ENCODE results near the gene RPS2. TPM values are rescaled to one million over a fixed set of nuclear protein-coding genes. Genes with fewer than 3 reads are reported as not detected.

Gene RPS2
- polyA plus RNA-seq, 1 experiment, result 4,041 TPM

GRCh38 chr16:1929578-1930337, 34.9 kb downstream of the RPS2 start:
- Histone ChIP-seq H3K4me3 (ENCODE audit: low read depth, low read length) (peak overlapping the region; percentile 54), H3K36me3 (ENCODE audit: control insufficient read depth, insufficient read depth, low read length) (no peaks in the 10 kb centered on the region), H3K27me3 (ENCODE audit: control insufficient read depth, insufficient read depth, low read length) (no peaks in the 10 kb centered on the region)
- DNase-seq (ENCODE audit: low read depth), result no peak
- ChIA-PET CTCF (interaction anchor here (0.6 to 4.5 kb wide), 25 partner anchors 10 to 311 kb away, joined by 3 to 48 read pairs (median 5); partner anchors contain the start of genes MEIOB, MSRB1 and RPS2), POLR2A (interaction anchor here (0.6 kb wide), 1 partner anchor 211 kb away, joined by 3 read pairs; no protein-coding TSS in a partner anchor)
- TF ChIP-seq CTCF (IDR thresholded peaks at IDR 0.05; ENCODE audit: insufficient read depth, low read depth, low read length), result peak; percentile 34

GRCh38 chr16:1929105-1929504, 35.5 kb downstream of the RPS2 start:
- H3K4me3 ChIP-seq (ENCODE audit: low read depth, low read length), result peak overlapping the region; percentile 54
- POLR2A ChIA-PET, result interaction anchor here (0.6 kb wide), 1 partner anchor 211 kb away, joined by 3 read pairs; no protein-coding TSS in a partner anchor
- CTCF ChIA-PET, result interaction anchor here (0.6 to 4.5 kb wide), 26 partner anchors 8 to 311 kb away, joined by 3 to 48 read pairs (median 5); partner anchors contain the start of genes MEIOB, MSRB1 and RPS2
- no peak for DNase-seq (ENCODE audit: low read depth)
- no peak for TF ChIP-seq CTCF (IDR thresholded peaks at IDR 0.05; ENCODE audit: insufficient read depth, low read depth, low read length)
- no peaks in the 10 kb centered on the region for H3K27me3 ChIP-seq (ENCODE audit: control insufficient read depth, insufficient read depth, low read length)
- no peaks in the 10 kb centered on the region for H3K36me3 ChIP-seq (ENCODE audit: control insufficient read depth, insufficient read depth, low read length)

- peaks cover 8% of the 10 kb centered on the region for H3K27me3 ChIP-seq (ENCODE audit: control insufficient read depth, insufficient read depth, low read length)
- POLR2A ChIA-PET, result no interaction called here
- CTCF ChIA-PET, result no interaction called here
- no peak for TF ChIP-seq CTCF (IDR thresholded peaks at IDR 0.05; ENCODE audit: insufficient read depth, low read depth, low read length)
- no peak overlapping the region for H3K4me3 ChIP-seq (ENCODE audit: low read depth, low read length)
- no peak for DNase-seq (ENCODE audit: low read depth)
- H3K36me3 ChIP-seq (ENCODE audit: control insufficient read depth, insufficient read depth, low read length), result no peaks in the 10 kb centered on the region
These were observed 38.4 kb downstream of the RPS2 start for GRCh38 chr16:1926271-1926670.

GRCh38 chr16:1924095-1924494, 40.5 kb downstream of the RPS2 start:
- Histone ChIP-seq H3K36me3 (ENCODE audit: control insufficient read depth, insufficient read depth, low read length) (no peaks in the 10 kb centered on the region), H3K4me3 (ENCODE audit: low read depth, low read length) (no peak overlapping the region), H3K27me3 (ENCODE audit: control insufficient read depth, insufficient read depth, low read length) (peaks cover 23% of the 10 kb centered on the region)
- no peak for DNase-seq (ENCODE audit: low read depth)
- ChIA-PET POLR2A (no interaction called here), CTCF (interaction anchor here (1.4 to 2.7 kb wide), 4 partner anchors 9 to 60 kb away, joined by 4 to 23 read pairs (median 7); no protein-coding TSS in a partner anchor)
- no peak for TF ChIP-seq CTCF (IDR thresholded peaks at IDR 0.05; ENCODE audit: insufficient read depth, low read depth, low read length)

- no peaks in the 10 kb centered on the region for H3K36me3 ChIP-seq (ENCODE audit: control insufficient read depth, insufficient read depth, low read length)
- POLR2A ChIA-PET, result interaction anchor here (0.5 kb wide), 1 partner anchor 41 kb away, joined by 15 read pairs; the partner anchor contains the start of gene RPS2
- peaks cover 28% of the 10 kb centered on the region for H3K27me3 ChIP-seq (ENCODE audit: control insufficient read depth, insufficient read depth, low read length)
- TF ChIP-seq CTCF (IDR thresholded peaks at IDR 0.05; ENCODE audit: insufficient read depth, low read depth, low read length), result peak; percentile 55
- H3K4me3 ChIP-seq (ENCODE audit: low read depth, low read length), result no peak overlapping the region
- DNase-seq (ENCODE audit: low read depth), result peak; percentile 34
- CTCF ChIA-PET, result interaction anchor here (1.4 to 2.7 kb wide), 4 partner anchors 9 to 59 kb away, joined by 4 to 23 read pairs (median 7); no protein-coding TSS in a partner anchor
These were observed 41.2 kb downstream of the RPS2 start for GRCh38 chr16:1923299-1924034.

Measured in BJ (cell line).